Kidney (tissue), 14 donors: Measurements from ENCODE around the gene PGAP6. TPM values are rescaled to one million over a fixed set of nuclear protein-coding genes. Genes with fewer than 3 reads are reported as not detected.
"Not testable (repeated sequence)": the region's sequence is repeated elsewhere in the genome, so short reads cannot be mapped to it uniquely, and the experiment has no call there.

Experiments
- DNase-seq, 5 donors: peaks; one replicate each; pipeline ENCODE4 v3.0.0-alpha.2; 2013 to 2020
- FAIRE-seq: peaks from 2 replicates; lab custom pipeline; 2012; peaks lifted over from hg19 to GRCh38; lab: Jason Lieb, UNC
- H3K27ac ChIP-seq, 2 donors: one replicate each; pipeline ENCODE4 v1.7.0; 2013; ENCODE audit warnings: low read depth in 2 of 2, low read length in 2 of 2, inconsistent platforms in 1 of 2
- H3K27me3 ChIP-seq: one replicate; pipeline ENCODE4 v1.7.1; 2013; ENCODE audit warnings: low read length, inconsistent platforms; ENCODE audit not compliant: control insufficient read depth, insufficient read depth
- H3K36me3 ChIP-seq, 3 donors: one replicate each; pipeline versions ENCODE4 v1.7.0 to v1.7.1; 2013; ENCODE audit warnings: low read length in 3 of 3, control low read depth in 1 of 3, inconsistent platforms in 1 of 3; ENCODE audit not compliant: insufficient read depth in 3 of 3, control insufficient read depth in 2 of 3
- H3K4me1 ChIP-seq, 3 donors: one replicate each; pipeline versions ENCODE4 v1.7.0 to v1.7.1; 2013; ENCODE audit warnings: low read length in 3 of 3, inconsistent platforms in 1 of 3, low read depth in 1 of 3; ENCODE audit not compliant: control insufficient read depth in 2 of 3, insufficient read depth in 2 of 3
- H3K4me3 ChIP-seq, 3 donors: one replicate each; pipeline versions ENCODE4 v1.7.0 to v1.8.1; 2013; ENCODE audit warnings: low read length in 3 of 3, control low read depth in 1 of 3, inconsistent platforms in 1 of 3
- H3K9ac ChIP-seq, 3 donors: one replicate each; pipeline versions ENCODE4 v1.7.0 to v1.7.1; 2013; ENCODE audit warnings: low read length in 3 of 3, control low read depth in 1 of 3, inconsistent platforms in 1 of 3
- H3K9me3 ChIP-seq, 3 donors: one replicate each; pipeline versions ENCODE4 v1.7.0 to v1.7.1; 2013; ENCODE audit warnings: low read length in 3 of 3, control low read depth in 1 of 3, inconsistent platforms in 1 of 3; ENCODE audit not compliant: control insufficient read depth in 2 of 3, insufficient read depth in 1 of 3
- CTCF ChIP-seq: IDR thresholded peaks from 3 replicates; pipeline ENCODE4 v1.5.1; 2012; ENCODE audit warnings: mild to moderate bottlenecking, moderate library complexity, borderline replicate concordance; ENCODE audit not compliant: insufficient read depth; ENCODE audit errors: extremely low read depth
- intact Hi-C: fragments of 100-400 bp; cut with DNase I; formaldehyde crosslinking; loops from one replicate; pipeline ENCODE4 v1.11.1; 2022
- polyA plus RNA-seq: library from polyadenylated mRNA; stranded (reverse); fragments of 350-450 nt; fragmentation: Illumina TruSeq; extraction: RNeasy Lipid Tissue Mini Kit (QIAGEN cat#74804); gene quantifications from one replicate; pipeline ENCODE4 v1.2.3, GENCODE V29; 2014; ENCODE audit warnings: low read depth, low replicate concordance; ENCODE audit not compliant: insufficient read depth
- total RNA-seq: library from RNA; stranded (reverse); fragmentation: NEBNext Ultra II Directional; extraction: Animal tissue kit (Norgen Biotek cat#: 25700); gene quantifications from one replicate; pipeline ENCODE4 v1.2.1, GENCODE V29; 2021
- donor health status: control.
- donor health status: control.
- donor health status: control.
- donor health status: control.
- donor health status: control.
- donor health status: DM: yes; HTN: yes; CAD: no.
- donor health status: Normal renal cell carcinoma (clear cell type).

PGAP6 gene
- total and polyA plus RNA-seq, 2 donors from 2014 or later: 65.0 to 144 TPM

GRCh38 chr16:389352-389751 is 7.6 kb upstream of the PGAP6 start:
- Histone ChIP-seq H3K27ac (no peak overlapping the region), H3K9me3 (no peaks in the 10 kb centered on the region), H3K27me3 (no peaks in the 10 kb centered on the region), H3K4me1 (peaks cover 0 to 3% (median 0%) of the 10 kb centered on the region in 3 donors), H3K4me3 (no peak overlapping the region), H3K9ac (no peak overlapping the region), H3K36me3 (no peaks in the 10 kb centered on the region)
- intact Hi-C loops: no loop called here
- DNase-seq (no peak), FAIRE-seq (no peak)
- TF ChIP-seq CTCF: no peak

- H3K27me3 ChIP-seq, H3K9me3 ChIP-seq, H3K36me3 ChIP-seq, FAIRE-seq, H3K27ac ChIP-seq, intact Hi-C loops, H3K4me3 ChIP-seq, H3K9ac ChIP-seq: not testable (repeated sequence)
- peaks cover 0 to 13% (median 3%) of the 10 kb centered on the region in 3 donors for H3K4me1 ChIP-seq
- peak in 2 of 5 donors; percentile 31 to 63 for DNase-seq
Observed at GRCh38 chr16:387761-388666, 6.2 kb upstream of the PGAP6 start.

- H3K9ac ChIP-seq: no peak overlapping the region
- H3K4me3 ChIP-seq: no peak overlapping the region
- DNase-seq (peak in 1 of 5 donors; percentile 20), FAIRE-seq (no peak)
- H3K27me3 ChIP-seq: no peaks in the 10 kb centered on the region
- no peaks in the 10 kb centered on the region for H3K36me3 ChIP-seq
- H3K27ac ChIP-seq: no peak overlapping the region
- no peaks in the 10 kb centered on the region for H3K9me3 ChIP-seq
- peaks cover 0 to 13% (median 3%) of the 10 kb centered on the region in 3 donors for H3K4me1 ChIP-seq
- intact Hi-C loops: no loop called here
- no peak for TF ChIP-seq CTCF
Observed at GRCh38 chr16:386641-387156, 4.9 kb upstream of the PGAP6 start.

GRCh38 chr16:383326-384051 is 1.7 kb upstream of the PGAP6 start:
- no peaks in the 10 kb centered on the region for H3K27me3 ChIP-seq
- no peak for TF ChIP-seq CTCF
- H3K4me1 ChIP-seq: peaks cover 0 to 32% (median 3%) of the 10 kb centered on the region in 3 donors
- peak; percentile 78 to 92 (median 82) for DNase-seq
- peak overlapping the region; percentile 89 to 95 for H3K27ac ChIP-seq
- H3K9ac ChIP-seq: peak overlapping the region in 1 of 3 donors; percentile 81
- H3K36me3 ChIP-seq: no peaks in the 10 kb centered on the region
- FAIRE-seq: no peak
- H3K4me3 ChIP-seq: peak overlapping the region; percentile 1 to 81 (median 48)
- intact Hi-C loops: no loop called here
- no peaks in the 10 kb centered on the region for H3K9me3 ChIP-seq
